Neural progenitor cell (in vitro differentiated cells): Measurements from ENCODE around the gene KCTD10. TPM values are rescaled to one million over a fixed set of nuclear protein-coding genes. Genes with fewer than 3 reads are reported as not detected.
A peak's percentile ranks its signal among the peaks of the same experiment; 100 is the strongest.

Experiments
- DNase-seq: peaks from one replicate; pipeline ENCODE4 v3.0.0-alpha.2; 2016; ENCODE audit warnings: low spot score
- H2AFZ ChIP-seq: fragments of 200-600 bp; sonication (generic); replicated peaks from 2 replicates; pipeline ENCODE4 v1.6.1; 2016; ENCODE audit warnings: antibody characterized with exemption
- H3F3A ChIP-seq: fragments of 200-600 bp; sonication (generic); 2 replicates; pipeline ENCODE4 v1.6.1; 2016; ENCODE audit warnings: antibody characterized with exemption, low read depth
- H3K27ac ChIP-seq: fragments of 200-600 bp; sonication (generic); 2 replicates; pipeline ENCODE4 v1.5.1; 2016; ENCODE audit warnings: mild to moderate bottlenecking
- H3K27me3 ChIP-seq: fragments of 200-600 bp; sonication (generic); 2 replicates; pipeline ENCODE4 v1.6.1; 2016; ENCODE audit warnings: mild to moderate bottlenecking, moderate library complexity
- H3K36me3 ChIP-seq: fragments of 200-600 bp; sonication (generic); 2 replicates; pipeline ENCODE4 v1.5.1; 2016
- H3K4me1 ChIP-seq: fragments of 200-600 bp; sonication (generic); 2 replicates; pipeline ENCODE4 v1.6.1; 2016; ENCODE audit warnings: mixed run types
- H3K4me2 ChIP-seq: fragments of 200-600 bp; sonication (generic); 2 replicates; pipeline ENCODE4 v1.6.1; 2016
- H3K4me3 ChIP-seq: fragments of 200-600 bp; sonication (generic); 2 replicates; pipeline ENCODE4 v1.5.1; 2016
- H3K79me2 ChIP-seq: fragments of 200-600 bp; sonication (generic); 2 replicates; pipeline ENCODE4 v1.6.1; 2016; ENCODE audit warnings: low read depth
- H3K9ac ChIP-seq: fragments of 200-600 bp; sonication (generic); 2 replicates; pipeline ENCODE4 v1.6.1; 2016
- H3K9me3 ChIP-seq: fragments of 200-600 bp; sonication (generic); 2 replicates; pipeline ENCODE4 v1.5.1; 2016; ENCODE audit warnings: low read depth
- H4K20me1 ChIP-seq: fragments of 200-600 bp; sonication (generic); 2 replicates; pipeline ENCODE4 v1.6.1; 2016; ENCODE audit warnings: low read depth
- H3K27ac Mint-ChIP-seq: 3 replicates; pipeline ENCODE4 v1.8.0; 2021; ENCODE audit warnings: mixed read lengths
- H3K27me3 Mint-ChIP-seq: 2 replicates; pipeline ENCODE4 v1.8.0; 2022; ENCODE audit warnings: low read depth, mild to moderate bottlenecking, inconsistent platforms, moderate library complexity, mixed read lengths; ENCODE audit not compliant: insufficient read depth
- H3K36me3 Mint-ChIP-seq: 3 replicates; pipeline ENCODE4 v1.8.0; 2021; ENCODE audit warnings: mixed read lengths
- H3K4me1 Mint-ChIP-seq: 3 replicates; pipeline ENCODE4 v1.8.0; 2021; ENCODE audit warnings: mixed read lengths
- H3K4me3 Mint-ChIP-seq: 3 replicates; pipeline ENCODE4 v1.8.0; 2021; ENCODE audit warnings: mild to moderate bottlenecking, moderate library complexity, mixed read lengths
- H3K9me3 Mint-ChIP-seq: 3 replicates; pipeline ENCODE4 v1.8.0; 2020; ENCODE audit warnings: mixed read lengths
- CTCF ChIP-seq: fragments of 200-600 bp; sonication (generic); IDR thresholded peaks from 2 replicates; pipeline ENCODE4 v1.5.1; 2017; ENCODE audit warnings: antibody characterized with exemption, mild to moderate bottlenecking
- EZH2 ChIP-seq: fragments of 200-600 bp; sonication (generic); IDR thresholded peaks from 2 replicates; pipeline ENCODE4 v1.6.1; 2017; ENCODE audit warnings: antibody characterized with exemption, mild to moderate bottlenecking, moderate library complexity
- EZH2phosphoT487 ChIP-seq: fragments of 200-600 bp; sonication (generic); IDR thresholded peaks from 2 replicates; pipeline ENCODE4 v1.6.1; 2017; ENCODE audit warnings: antibody characterized with exemption
- total RNA-seq: library from RNA; depleted of rRNA; stranded (reverse); fragments of >200 nt; gene quantifications from 2 replicates; pipeline ENCODE4 v1.2.3, GENCODE V29; 2015; ENCODE audit warnings: low replicate concordance

Gene KCTD10
- total RNA-seq, 1 donor from 2014 or later = 57.5 TPM

GRCh38 chr12:109518820-109519665 lies 41.9 kb upstream of the KCTD10 start:
- peaks cover 12% of the 10 kb centered on the region for H3K27me3 Mint-ChIP-seq
- no peak overlapping the region for H3K4me2 ChIP-seq
- no peaks in the 10 kb centered on the region for H3K9me3 Mint-ChIP-seq
- peak overlapping the region; percentile 76 for H3K27ac Mint-ChIP-seq
- TF ChIP-seq CTCF = peak; percentile 98
- TF ChIP-seq EZH2phosphoT487 = no peak
- no peak for TF ChIP-seq EZH2
- peaks cover 11% of the 10 kb centered on the region for H3F3A ChIP-seq
- no peak overlapping the region for H3K27ac ChIP-seq
- H3K36me3 Mint-ChIP-seq = peaks cover 56% of the 10 kb centered on the region
- no peak overlapping the region for H3K9ac ChIP-seq
- H3K4me3 ChIP-seq = no peak overlapping the region
- H3K79me2 ChIP-seq = no peaks in the 10 kb centered on the region
- peaks cover 20% of the 10 kb centered on the region for H3K4me1 ChIP-seq
- H3K27me3 ChIP-seq = no peaks in the 10 kb centered on the region
- H2AFZ ChIP-seq = no peak overlapping the region
- H3K9me3 ChIP-seq = no peaks in the 10 kb centered on the region
- peaks cover 8% of the 10 kb centered on the region for H4K20me1 ChIP-seq
- H3K4me3 Mint-ChIP-seq = no peak overlapping the region
- no peaks in the 10 kb centered on the region for H3K36me3 ChIP-seq
- DNase-seq = peak; percentile 73
- H3K4me1 Mint-ChIP-seq = peaks cover 28% of the 10 kb centered on the region

- Mint-ChIP-seq H3K36me3 (peaks cover 49% of the 10 kb centered on the region), H3K4me3 (no peak overlapping the region), H3K27me3 (peaks cover 6% of the 10 kb centered on the region), H3K4me1 (peaks cover 19% of the 10 kb centered on the region), H3K27ac (peak overlapping the region; percentile 52), H3K9me3 (no peaks in the 10 kb centered on the region)
- TF ChIP-seq CTCF (no peak), EZH2 (no peak), EZH2phosphoT487 (no peak)
- no peak overlapping the region for H2AFZ ChIP-seq
- H3K4me2 ChIP-seq = no peak overlapping the region
- no peak overlapping the region for H3K4me3 ChIP-seq
- no peaks in the 10 kb centered on the region for H3K9me3 ChIP-seq
- H3K36me3 ChIP-seq = no peaks in the 10 kb centered on the region
- H3K27ac ChIP-seq = no peak overlapping the region
- H3K9ac ChIP-seq = no peak overlapping the region
- no peaks in the 10 kb centered on the region for H3K27me3 ChIP-seq
- no peaks in the 10 kb centered on the region for H3F3A ChIP-seq
- H3K79me2 ChIP-seq = no peaks in the 10 kb centered on the region
- no peaks in the 10 kb centered on the region for H4K20me1 ChIP-seq
- no peak for DNase-seq
- H3K4me1 ChIP-seq = peaks cover 6% of the 10 kb centered on the region
Observed at GRCh38 chr12:109517619-109518018, 40.5 kb upstream of the KCTD10 start.

- Histone ChIP-seq H3K4me1 (no peaks in the 10 kb centered on the region), H3K9ac (no peak overlapping the region), H3K36me3 (no peaks in the 10 kb centered on the region), H3K27ac (no peak overlapping the region), H2AFZ (no peak overlapping the region), H3K4me3 (no peak overlapping the region), H3K9me3 (no peaks in the 10 kb centered on the region), H3K27me3 (no peaks in the 10 kb centered on the region), H3K79me2 (no peaks in the 10 kb centered on the region), H3K4me2 (no peak overlapping the region), H3F3A (no peaks in the 10 kb centered on the region), H4K20me1 (no peaks in the 10 kb centered on the region)
- Mint-ChIP-seq H3K36me3 (peaks cover 38% of the 10 kb centered on the region), H3K4me1 (peaks cover 13% of the 10 kb centered on the region), H3K27ac (no peak overlapping the region), H3K27me3 (no peaks in the 10 kb centered on the region), H3K9me3 (no peaks in the 10 kb centered on the region), H3K4me3 (no peak overlapping the region)
- DNase-seq = no peak
- TF ChIP-seq EZH2 = no peak
- no peak for TF ChIP-seq CTCF
- no peak for TF ChIP-seq EZH2phosphoT487
Observed at GRCh38 chr12:109513977-109514376, 36.9 kb upstream of the KCTD10 start.
